Stimulated activated CD8-positive, alpha-beta memory T cell treated with anti-CD3 and anti-CD28 coated beads, Interleukin-2, amount 100 ng/mL, for 48 hours (primary cell): ENCODE results near the gene WDR1.
"Not testable (repeated sequence)": the region's sequence is repeated elsewhere in the genome, so short reads cannot be mapped to it uniquely, and the experiment has no call there.

Experiments used
- DNase-seq, 2 donors: peaks; one replicate each; pipeline ENCODE4 v3.0.0-alpha.2; 2020; ENCODE audit warnings: low read depth in 2 of 2

WDR1 gene

GRCh38 chr4:10130178-10130888 is 13.7 kb upstream of the WDR1 start:
- DNase-seq, result no peak

- DNase-seq, result no peak
Measured at GRCh38 chr4:10129196-10130177, 12.9 kb upstream of the WDR1 start.

GRCh38 chr4:10128761-10129160 is 12.2 kb upstream of the WDR1 start:
- no peak for DNase-seq

- not testable (repeated sequence) for DNase-seq
Measured at GRCh38 chr4:10127531-10127930, 10.9 kb upstream of the WDR1 start.

- no peak for DNase-seq
Measured at GRCh38 chr4:10124167-10124930, 7.8 kb upstream of the WDR1 start.

GRCh38 chr4:10123227-10124101 is 6.9 kb upstream of the WDR1 start:
- DNase-seq, result no peak

- DNase-seq, result no peak
Measured at GRCh38 chr4:10122236-10122932, 5.8 kb upstream of the WDR1 start.

- DNase-seq, result no peak
Measured at GRCh38 chr4:10121568-10122208, 5.1 kb upstream of the WDR1 start.

GRCh38 chr4:10120943-10121567 is 4.5 kb upstream of the WDR1 start:
- DNase-seq, result no peak

- no peak for DNase-seq
Measured at GRCh38 chr4:10119773-10120172, 3.2 kb upstream of the WDR1 start.

- no peak for DNase-seq
Measured at GRCh38 chr4:10119278-10119677, 2.7 kb upstream of the WDR1 start.

GRCh38 chr4:10118048-10119004 is 1.7 kb upstream of the WDR1 start:
- no peak for DNase-seq

- DNase-seq, result no peak
Measured at GRCh38 chr4:10117359-10118047, 904 bp upstream of the WDR1 start.

GRCh38 chr4:10115797-10116568 is 616 bp downstream of the WDR1 start:
- peak in 1 of 2 donors; percentile 62 for DNase-seq

GRCh38 chr4:10115271-10115796 is 1.3 kb downstream of the WDR1 start:
- no peak for DNase-seq

GRCh38 chr4:10114607-10115006 is 2.0 kb downstream of the WDR1 start:
- no peak for DNase-seq

- no peak for DNase-seq
Measured at GRCh38 chr4:10114147-10114546, 2.5 kb downstream of the WDR1 start.
